Raji (cell line): Measurements from ENCODE around the gene TMEM163.

Experiments
- POLR2A ChIP-seq: IDR thresholded peaks from 2 replicates; pipeline ENCODE4 v1.6.1; 2011; ENCODE audit warnings: low read depth, low read length, control low read depth; ENCODE audit not compliant: insufficient read depth

Gene TMEM163

GRCh38 chr2:134406311-134406710 lies 312.5 kb downstream of the TMEM163 start:
- TF ChIP-seq POLR2A = no peak
